GM21825 (cell line): ENCODE results near the gene LPO.

Experiments used
- ATAC-seq: cut with Tn5 transposase; IDR thresholded peaks from one replicate; pipeline ENCODE4 v1.9.1; 2021; ENCODE audit warnings: mild to moderate bottlenecking, moderate library complexity; ENCODE audit not compliant: unreplicated experiment

Gene LPO

GRCh38 chr17:58315750-58316149 lies 77.4 kb downstream of the LPO start:
- no peak for ATAC-seq

DNA sequence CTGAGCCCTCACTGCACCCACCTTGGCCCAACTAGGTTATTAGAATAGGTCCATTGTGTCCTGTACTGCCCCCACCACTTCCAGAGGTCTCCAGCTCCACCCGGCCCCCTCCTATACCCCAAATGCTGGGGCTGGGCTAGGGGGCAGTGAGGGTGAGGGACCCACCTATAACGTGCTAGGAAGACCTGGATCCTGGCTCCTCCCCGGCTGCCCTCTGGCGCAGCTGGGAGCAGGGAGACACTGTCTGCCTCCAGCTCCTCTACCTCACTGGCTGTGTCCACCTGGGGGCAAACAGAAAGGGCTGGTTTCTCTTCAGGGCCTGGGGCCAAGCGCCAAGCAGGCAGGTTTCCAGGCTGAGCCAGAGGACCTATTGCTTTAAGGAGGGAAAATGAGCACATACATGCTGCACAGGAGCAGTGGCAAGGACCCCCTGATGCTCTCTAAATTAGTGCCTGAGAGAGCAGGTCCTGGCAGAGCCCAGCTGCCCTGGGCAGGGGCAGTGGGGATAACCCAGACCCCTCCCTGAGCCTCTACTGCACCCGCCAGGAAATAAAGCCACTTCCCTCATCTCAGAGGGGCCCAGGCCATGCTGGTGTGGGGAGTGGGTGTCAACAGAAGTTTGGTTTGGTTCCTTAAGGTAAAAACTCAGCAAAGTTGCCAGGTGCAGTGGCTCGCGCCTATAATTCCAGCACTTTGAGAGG lies 78.0 kb downstream of the LPO start:
- ATAC-seq = no peak

DNA sequence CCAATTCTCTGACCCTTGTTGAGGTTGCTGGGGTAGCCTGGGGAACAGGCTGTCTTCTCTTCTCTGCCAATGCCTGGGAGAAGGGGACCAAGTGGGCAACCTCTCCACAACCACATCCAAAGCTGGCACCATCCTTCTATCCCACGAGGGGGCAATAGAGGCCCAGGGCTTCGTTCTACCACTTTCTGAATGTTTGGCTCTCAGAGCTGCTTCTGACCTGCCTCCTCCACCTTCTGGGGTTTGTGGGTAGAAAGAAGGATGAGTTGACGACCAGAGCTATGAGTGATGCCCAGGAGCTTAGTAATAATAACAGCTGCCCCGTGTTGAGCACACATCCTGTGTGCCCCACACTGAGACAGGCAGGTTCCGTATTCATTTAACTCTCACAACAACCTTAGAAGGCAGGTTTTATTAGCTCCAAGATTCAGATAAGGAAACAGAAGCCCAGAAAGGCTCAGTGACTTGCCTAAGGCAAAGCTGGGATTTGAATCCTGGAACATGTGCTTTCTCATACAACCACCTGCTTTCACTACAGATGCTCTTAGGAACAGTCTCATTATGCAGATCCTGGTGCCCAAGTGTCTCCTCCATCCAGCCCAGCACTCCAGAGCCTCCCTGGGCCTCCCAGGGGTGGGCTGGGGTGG lies 79.2 kb downstream of the LPO start:
- ATAC-seq = peak; percentile 66

DNA sequence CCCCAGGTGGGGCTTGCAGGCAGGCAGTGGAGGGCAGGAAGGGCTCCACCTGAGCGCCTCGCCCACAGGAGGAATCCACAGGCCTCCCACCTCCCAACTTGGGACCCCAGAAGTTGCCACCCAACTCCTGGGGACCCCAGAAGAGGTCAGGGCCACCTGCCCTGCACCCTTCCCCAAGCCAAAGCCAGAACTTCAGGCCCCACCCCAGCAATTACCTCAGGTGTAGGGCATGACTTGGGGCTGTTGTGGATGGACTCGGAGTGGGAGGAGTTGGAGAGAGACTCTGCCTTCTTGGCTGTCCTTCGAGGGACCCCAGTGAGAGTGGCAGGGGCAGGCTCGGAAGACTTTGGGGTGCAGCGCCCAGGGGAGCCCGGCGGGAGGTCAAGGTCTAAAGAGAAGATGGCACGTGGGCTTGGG lies 79.7 kb downstream of the LPO start:
- ATAC-seq = no peak
